Smooth muscle cell (in vitro differentiated cells): ENCODE data around the gene APOA1. TPM values are rescaled to one million over a fixed set of nuclear protein-coding genes. Genes with fewer than 3 reads are reported as not detected.

Experiments
- DNase-seq: peaks from one replicate; lab custom pipeline; 2025; ENCODE audit not compliant: unreplicated experiment; lab: John Stamatoyannopoulos, UW
- H2AFZ ChIP-seq: fragments of 200-600 bp; sonication (generic); 2 replicates; pipeline ENCODE4 v1.6.0; 2016; ENCODE audit warnings: antibody characterized with exemption, low read depth, mild to moderate bottlenecking
- H3F3A ChIP-seq: fragments of 200-600 bp; sonication (generic); 2 replicates; pipeline ENCODE4 v1.6.0; 2017; ENCODE audit warnings: antibody characterized with exemption, low read depth
- H3K27ac ChIP-seq: fragments of 200-600 bp; sonication (generic); 2 replicates; pipeline ENCODE4 v1.5.1; 2016; ENCODE audit warnings: low read depth, mild to moderate bottlenecking
- H3K27me3 ChIP-seq: fragments of 200-600 bp; sonication (generic); 2 replicates; pipeline ENCODE4 v1.6.1; 2016; ENCODE audit warnings: low read depth, mild to moderate bottlenecking
- H3K36me3 ChIP-seq: fragments of 200-600 bp; sonication (generic); 2 replicates; pipeline ENCODE4 v1.5.1; 2016; ENCODE audit warnings: low read depth
- H3K4me1 ChIP-seq: fragments of 200-600 bp; sonication (generic); 2 replicates; pipeline ENCODE4 v1.5.1; 2016; ENCODE audit warnings: low read depth
- H3K4me2 ChIP-seq: fragments of 200-600 bp; sonication (generic); 2 replicates; pipeline ENCODE4 v1.6.0; 2016; ENCODE audit warnings: mild to moderate bottlenecking
- H3K4me3 ChIP-seq: fragments of 200-600 bp; sonication (generic); 2 replicates; pipeline ENCODE4 v1.5.1; 2016; ENCODE audit warnings: mild to moderate bottlenecking
- H3K79me2 ChIP-seq: fragments of 200-600 bp; sonication (generic); 2 replicates; pipeline ENCODE4 v1.6.0; 2016; ENCODE audit warnings: low read depth, mild to moderate bottlenecking
- H3K9ac ChIP-seq: fragments of 200-600 bp; sonication (generic); 2 replicates; pipeline ENCODE4 v1.6.0; 2016; ENCODE audit warnings: low read depth
- H3K9me3 ChIP-seq: fragments of 200-600 bp; sonication (generic); replicated peaks from 2 replicates; pipeline ENCODE4 v1.5.1; 2016; ENCODE audit warnings: low read depth
- H4K20me1 ChIP-seq: fragments of 200-600 bp; sonication (generic); 2 replicates; pipeline ENCODE4 v1.6.0; 2016; ENCODE audit warnings: low read depth
- WGBS: methylation state at CpG from one replicate; pipeline ENCODE4 v1.1.7; 2016; ENCODE audit warnings: low lambda C conversion rate; 5-methylcytosine and 5-hydroxymethylcytosine counted together
- polyA plus RNA-seq: library from polyadenylated mRNA; unstranded; fragments of >200 nt; fragmentation: Nextera tagmentation; extraction: Ambion mirVana; gene quantifications from 2 replicates; pipeline ENCODE4 v1.2.1, GENCODE V29; 2016
- total RNA-seq: library from RNA; depleted of rRNA; stranded (reverse); fragments of >200 nt; gene quantifications from 2 replicates; pipeline ENCODE4 v1.2.3, GENCODE V29; 2014
- TF ChIP-seq, protein P1 (sequence below): fragments of 200-600 bp; sonication (generic); IDR thresholded peaks from 2 replicates; pipeline ENCODE4 v1.5.1; 2017; ENCODE audit warnings: borderline replicate concordance, mild to moderate bottlenecking, antibody characterized with exemption; ENCODE audit not compliant: insufficient read depth, poor library complexity, severe bottlenecking

APOA1 gene
- total and polyA plus RNA-seq, 2 experiments from 2014 or later = 2.5 to 3.2 TPM

DNA sequence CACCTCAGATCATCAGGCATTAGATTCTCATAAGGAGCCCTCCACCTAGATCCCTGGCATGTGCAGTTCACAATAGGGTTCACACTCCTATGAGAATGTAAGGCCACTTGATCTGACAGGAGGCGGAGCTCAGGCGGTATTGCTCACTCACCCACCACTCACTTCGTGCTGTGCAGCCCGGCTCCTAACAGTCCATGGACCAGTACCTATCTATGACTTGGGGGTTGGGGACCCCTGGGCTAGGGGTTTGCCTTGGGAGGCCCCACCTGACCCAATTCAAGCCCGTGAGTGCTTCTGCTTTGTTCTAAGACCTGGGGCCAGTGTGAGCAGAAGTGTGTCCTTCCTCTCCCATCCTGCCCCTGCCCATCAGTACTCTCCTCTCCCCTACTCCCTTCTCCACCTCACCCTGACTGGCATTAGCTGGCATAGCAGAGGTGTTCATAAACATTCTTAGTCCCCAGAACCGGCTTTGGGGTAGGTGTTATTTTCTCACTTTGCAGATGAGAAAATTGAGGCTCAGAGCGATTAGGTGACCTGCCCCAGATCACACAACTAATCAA, 5.6 kb downstream of the APOA1 start:
- Histone ChIP-seq H3F3A (no peaks in the 10 kb centered on the region), H2AFZ (no peak overlapping the region), H3K36me3 (no peaks in the 10 kb centered on the region), H4K20me1 (no peaks in the 10 kb centered on the region), H3K4me3 (no peak overlapping the region), H3K9me3 (no peaks in the 10 kb centered on the region), H3K27me3 (no peaks in the 10 kb centered on the region), H3K9ac (no peak overlapping the region), H3K27ac (no peak overlapping the region), H3K4me2 (no peak overlapping the region), H3K4me1 (no peaks in the 10 kb centered on the region), H3K79me2 (no peaks in the 10 kb centered on the region)
- TF ChIP-seq, protein P1, sequence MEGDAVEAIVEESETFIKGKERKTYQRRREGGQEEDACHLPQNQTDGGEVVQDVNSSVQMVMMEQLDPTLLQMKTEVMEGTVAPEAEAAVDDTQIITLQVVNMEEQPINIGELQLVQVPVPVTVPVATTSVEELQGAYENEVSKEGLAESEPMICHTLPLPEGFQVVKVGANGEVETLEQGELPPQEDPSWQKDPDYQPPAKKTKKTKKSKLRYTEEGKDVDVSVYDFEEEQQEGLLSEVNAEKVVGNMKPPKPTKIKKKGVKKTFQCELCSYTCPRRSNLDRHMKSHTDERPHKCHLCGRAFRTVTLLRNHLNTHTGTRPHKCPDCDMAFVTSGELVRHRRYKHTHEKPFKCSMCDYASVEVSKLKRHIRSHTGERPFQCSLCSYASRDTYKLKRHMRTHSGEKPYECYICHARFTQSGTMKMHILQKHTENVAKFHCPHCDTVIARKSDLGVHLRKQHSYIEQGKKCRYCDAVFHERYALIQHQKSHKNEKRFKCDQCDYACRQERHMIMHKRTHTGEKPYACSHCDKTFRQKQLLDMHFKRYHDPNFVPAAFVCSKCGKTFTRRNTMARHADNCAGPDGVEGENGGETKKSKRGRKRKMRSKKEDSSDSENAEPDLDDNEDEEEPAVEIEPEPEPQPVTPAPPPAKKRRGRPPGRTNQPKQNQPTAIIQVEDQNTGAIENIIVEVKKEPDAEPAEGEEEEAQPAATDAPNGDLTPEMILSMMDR = no peak
- 90% methylated on average over 7 of the region's 7 CpGs for WGBS
- no peak for DNase-seq

GRCh38 chr11:116830184-116830912, 7.1 kb downstream of the APOA1 start:
- no peak overlapping the region for H2AFZ ChIP-seq
- DNase-seq = no peak
- no peak overlapping the region for H3K4me3 ChIP-seq
- WGBS = 94% methylated on average over 13 of the region's 17 CpGs
- no peak overlapping the region for H3K27ac ChIP-seq
- H3K4me1 ChIP-seq = no peaks in the 10 kb centered on the region
- H3K27me3 ChIP-seq = no peaks in the 10 kb centered on the region
- H3K9me3 ChIP-seq = no peaks in the 10 kb centered on the region
- TF ChIP-seq, protein P1 = no peak
- H4K20me1 ChIP-seq = no peaks in the 10 kb centered on the region
- H3K9ac ChIP-seq = no peak overlapping the region
- no peak overlapping the region for H3K4me2 ChIP-seq
- no peaks in the 10 kb centered on the region for H3K36me3 ChIP-seq
- H3F3A ChIP-seq = no peaks in the 10 kb centered on the region
- no peaks in the 10 kb centered on the region for H3K79me2 ChIP-seq

DNA sequence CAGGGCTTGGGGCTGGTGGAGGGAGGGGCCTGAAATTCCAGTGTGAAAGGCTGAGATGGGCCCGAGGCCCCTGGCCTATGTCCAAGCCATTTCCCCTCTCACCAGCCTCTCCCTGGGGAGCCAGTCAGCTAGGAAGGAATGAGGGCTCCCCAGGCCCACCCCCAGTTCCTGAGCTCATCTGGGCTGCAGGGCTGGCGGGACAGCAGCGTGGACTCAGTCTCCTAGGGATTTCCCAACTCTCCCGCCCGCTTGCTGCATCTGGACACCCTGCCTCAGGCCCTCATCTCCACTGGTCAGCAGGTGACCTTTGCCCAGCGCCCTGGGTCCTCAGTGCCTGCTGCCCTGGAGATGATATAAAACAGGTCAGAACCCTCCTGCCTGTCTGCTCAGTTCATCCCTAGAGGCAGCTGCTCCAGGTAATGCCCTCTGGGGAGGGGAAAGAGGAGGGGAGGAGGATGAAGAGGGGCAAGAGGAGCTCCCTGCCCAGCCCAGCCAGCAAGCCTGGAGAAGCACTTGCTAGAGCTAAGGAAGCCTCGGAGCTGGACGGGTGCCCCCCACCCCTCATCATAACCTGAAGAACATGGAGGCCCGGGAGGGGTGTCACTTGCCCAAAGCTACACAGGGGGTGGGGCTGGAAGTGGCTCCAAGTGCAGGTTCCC, 7.8 kb downstream of the APOA1 start, which contains the start of gene APOC3:
TSS of gene APOC3 (plus strand) at position 383 of the 659 bp plus-strand sequence. CDS start 676 bp downstream, outside the sequence.
- Histone ChIP-seq H3K36me3 (no peaks in the 10 kb centered on the region), H3K4me1 (no peaks in the 10 kb centered on the region), H3K79me2 (no peaks in the 10 kb centered on the region), H3K4me3 (no peak within 1 kb of the TSS), H3F3A (no peaks in the 10 kb centered on the region), H3K9ac (no peak within 1 kb of the TSS), H2AFZ (no peak within 1 kb of the TSS), H3K27ac (no peak within 1 kb of the TSS), H3K4me2 (no peak within 1 kb of the TSS), H3K27me3 (no peaks in the 10 kb centered on the region), H4K20me1 (no peaks in the 10 kb centered on the region), H3K9me3 (no peaks in the 10 kb centered on the region)
- TF ChIP-seq, protein P1 = no peak
- WGBS = 83% methylated on average over 9 of the region's 9 CpGs
- DNase-seq = no peak
